ENCODE data around the gene PLCB1.
"Not testable (repeated sequence)": the region's sequence is repeated elsewhere in the genome, so short reads cannot be mapped to it uniquely, and the experiment has no call there.

Gene PLCB1

GRCh38 chr20:8331740-8332412 lies 199.8 kb downstream of the PLCB1 start:
- DNase-seq (ENCODE audit: low spot score): no peak

- no peak for DNase-seq (ENCODE audit: low spot score)
Observed at GRCh38 chr20:8334641-8335040, 202.6 kb downstream of the PLCB1 start.

GRCh38 chr20:8335059-8335458 lies 203.0 kb downstream of the PLCB1 start:
- DNase-seq (ENCODE audit: low spot score): no peak

- DNase-seq (ENCODE audit: low spot score): no peak
Observed at GRCh38 chr20:8335495-8336195, 203.6 kb downstream of the PLCB1 start.

GRCh38 chr20:8339349-8339748 lies 207.3 kb downstream of the PLCB1 start:
- DNase-seq (ENCODE audit: low spot score): no peak

- no peak for DNase-seq (ENCODE audit: low spot score)
Observed at GRCh38 chr20:8342391-8342790, 210.3 kb downstream of the PLCB1 start.

GRCh38 chr20:8344106-8344505 lies 212.0 kb downstream of the PLCB1 start:
- no peak for DNase-seq (ENCODE audit: low spot score)

- DNase-seq (ENCODE audit: low spot score): no peak
Observed at GRCh38 chr20:8344631-8345030, 212.6 kb downstream of the PLCB1 start.

- no peak for DNase-seq (ENCODE audit: low spot score)
Observed at GRCh38 chr20:8346700-8347270, 214.7 kb downstream of the PLCB1 start.

GRCh38 chr20:8350225-8350624 lies 218.2 kb downstream of the PLCB1 start:
- not testable (repeated sequence) for DNase-seq (ENCODE audit: low spot score)

GRCh38 chr20:8352486-8352885 lies 220.4 kb downstream of the PLCB1 start:
- DNase-seq (ENCODE audit: low spot score): no peak

GRCh38 chr20:8353512-8353911 lies 221.4 kb downstream of the PLCB1 start:
- DNase-seq (ENCODE audit: low spot score): no peak

- no peak for DNase-seq (ENCODE audit: low spot score)
Observed at GRCh38 chr20:8355453-8355852, 223.4 kb downstream of the PLCB1 start.

- no peak for DNase-seq (ENCODE audit: low spot score)
Observed at GRCh38 chr20:8356806-8357205, 224.7 kb downstream of the PLCB1 start.

- no peak for DNase-seq (ENCODE audit: low spot score)
Observed at GRCh38 chr20:8357703-8358102, 225.6 kb downstream of the PLCB1 start.

- no peak for DNase-seq (ENCODE audit: low spot score)
Observed at GRCh38 chr20:8360035-8360434, 228.0 kb downstream of the PLCB1 start.

GRCh38 chr20:8361006-8361652 lies 229.1 kb downstream of the PLCB1 start:
- no peak for DNase-seq (ENCODE audit: low spot score)

GRCh38 chr20:8361779-8362178 lies 229.7 kb downstream of the PLCB1 start:
- DNase-seq (ENCODE audit: low spot score): no peak

- no peak for DNase-seq (ENCODE audit: low spot score)
Observed at GRCh38 chr20:8362457-8362856, 230.4 kb downstream of the PLCB1 start.

GRCh38 chr20:8363970-8364733 lies 232.1 kb downstream of the PLCB1 start:
- DNase-seq (ENCODE audit: low spot score): no peak

GRCh38 chr20:8364734-8365078 lies 232.6 kb downstream of the PLCB1 start:
- no peak for DNase-seq (ENCODE audit: low spot score)

- no peak for DNase-seq (ENCODE audit: low spot score)
Observed at GRCh38 chr20:8365634-8366033, 233.6 kb downstream of the PLCB1 start.

Measured in SK-N-DZ (cell line).